GM21737 (cell line): ENCODE data around the gene SDHC.

ENCODE experiments used
- ATAC-seq: cut with Tn5 transposase; IDR thresholded peaks from one replicate; pipeline ENCODE4 v1.9.1; 2021; ENCODE audit warnings: mild to moderate bottlenecking, moderate library complexity; ENCODE audit not compliant: unreplicated experiment

The SDHC gene

DNA sequence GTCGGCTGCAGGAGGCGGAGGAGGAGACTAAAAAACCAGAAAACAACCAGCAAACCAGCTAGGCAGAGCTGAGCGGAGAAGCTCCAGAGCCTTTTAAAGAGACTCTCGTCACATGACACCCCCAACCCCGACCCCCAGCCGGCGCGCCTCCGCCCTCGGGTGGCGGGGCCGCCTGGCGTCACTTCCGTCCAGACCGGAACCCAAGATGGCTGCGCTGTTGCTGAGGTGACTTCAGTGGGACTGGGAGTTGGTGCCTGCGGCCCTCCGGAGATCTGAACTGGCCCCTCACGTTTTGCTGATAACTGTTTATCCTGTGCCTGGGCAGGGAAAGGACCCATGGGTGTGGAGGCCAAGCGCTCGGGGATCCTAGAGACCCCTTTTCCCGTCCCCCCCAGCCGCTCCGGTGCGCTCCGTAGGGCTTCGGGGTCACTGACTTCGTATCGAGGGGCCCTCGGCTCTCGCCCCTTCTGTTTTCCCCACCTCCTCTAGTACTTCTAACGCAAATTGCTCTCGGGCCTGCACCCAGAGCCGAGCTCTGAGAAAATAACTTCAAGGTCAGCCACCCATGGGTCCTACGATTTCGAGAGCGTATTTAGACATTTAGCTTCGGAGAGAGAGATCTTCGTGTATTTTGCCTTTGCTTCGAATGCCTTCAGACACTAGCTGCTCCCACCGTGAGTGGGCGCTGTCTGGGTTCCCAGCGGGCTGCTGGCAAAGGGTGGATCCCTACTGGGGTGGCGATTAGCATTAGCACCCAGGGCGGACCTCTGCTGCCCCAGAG lies at the start of gene SDHC:
Gene SDHC (plus strand): TSS at position 181 of the 781 bp plus-strand sequence. CDS start 25 bp downstream, at position 206.
- ATAC-seq = peak; percentile 92

DNA sequence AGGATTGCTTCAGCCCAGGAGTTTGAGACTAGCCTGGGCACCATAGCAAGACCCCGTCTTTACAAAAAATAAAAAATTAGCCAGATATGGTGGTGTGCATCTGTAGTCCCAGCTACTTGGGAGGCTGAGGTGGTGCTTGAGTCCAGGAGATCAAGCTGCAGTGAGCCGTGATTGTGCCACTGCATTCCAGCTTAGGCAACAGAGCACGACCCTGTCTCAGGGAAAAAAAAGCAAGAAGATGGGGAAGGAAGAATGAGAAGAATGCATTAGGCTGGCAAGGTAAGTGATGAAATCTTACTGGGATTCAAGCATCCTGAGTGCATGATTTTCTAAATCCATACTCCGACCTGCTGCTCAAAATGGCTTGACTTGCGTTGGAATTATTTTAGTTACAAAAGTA lies 48.9 kb upstream of the SDHC start:
- no peak for ATAC-seq

GRCh38 chr1:161266202-161266601 lies 48.0 kb upstream of the SDHC start:
- no peak for ATAC-seq

GRCh38 chr1:161266836-161267235 lies 47.3 kb upstream of the SDHC start:
- ATAC-seq = no peak

DNA sequence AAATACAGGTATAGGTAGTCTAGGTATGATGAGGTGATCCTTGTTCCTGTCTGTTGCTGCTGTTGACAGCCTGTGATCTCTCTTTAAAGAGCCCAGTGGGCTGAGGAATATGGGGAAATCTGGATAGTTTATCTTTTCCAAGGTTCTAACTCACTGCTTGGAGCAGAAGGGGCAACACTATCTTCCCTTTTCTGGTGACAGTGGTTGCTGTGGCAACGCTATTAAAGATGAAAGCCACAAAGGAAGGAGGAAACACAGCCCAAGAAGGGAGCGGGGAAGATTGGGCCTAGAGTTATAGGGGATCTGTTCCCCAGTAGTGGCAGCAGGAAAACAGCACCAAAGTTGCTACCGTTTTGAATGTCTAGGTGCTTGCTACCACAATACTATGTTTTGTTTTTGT lies 46.9 kb upstream of the SDHC start:
- no peak for ATAC-seq

GRCh38 chr1:161273402-161273801 lies 40.8 kb upstream of the SDHC start:
- no peak for ATAC-seq

DNA sequence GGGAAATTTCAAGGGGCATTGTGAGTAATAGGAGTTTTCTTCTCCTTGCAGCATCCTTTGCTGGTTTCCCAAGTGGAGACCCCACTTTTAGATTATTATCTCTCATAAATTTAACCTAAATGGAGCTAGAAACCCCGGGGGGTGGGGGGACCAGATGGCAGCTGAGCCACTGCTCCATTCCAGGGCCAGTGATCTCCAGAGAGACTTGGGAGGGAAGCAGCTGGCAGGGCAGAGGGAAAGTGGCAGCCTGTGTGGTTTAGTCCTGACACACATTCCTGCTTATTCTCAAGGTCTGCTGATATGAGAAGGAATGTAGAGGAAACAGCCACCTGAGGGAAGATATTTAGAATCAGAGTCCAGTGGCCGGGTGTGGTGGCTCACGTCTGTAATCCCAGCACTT lies 39.3 kb upstream of the SDHC start:
- no peak for ATAC-seq

DNA sequence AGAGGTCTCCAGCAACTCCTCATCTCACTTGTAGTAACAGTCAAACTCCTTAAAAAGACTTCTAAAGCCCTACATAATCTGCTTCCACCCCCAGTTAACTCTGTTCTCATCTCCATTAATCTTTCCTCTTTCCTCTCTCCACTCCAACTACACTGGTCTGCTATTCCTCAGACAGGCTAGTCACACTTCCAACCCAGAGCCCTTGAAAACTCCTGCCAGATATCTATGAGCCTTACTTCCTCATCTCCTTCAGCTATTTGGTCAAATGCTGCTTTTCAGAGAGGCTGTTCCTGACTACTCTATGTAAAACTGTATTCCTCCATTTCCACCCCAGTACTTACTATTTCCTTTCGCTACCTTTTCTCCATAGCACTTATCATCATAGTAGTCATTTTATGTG lies 31.2 kb upstream of the SDHC start:
- ATAC-seq = no peak

DNA sequence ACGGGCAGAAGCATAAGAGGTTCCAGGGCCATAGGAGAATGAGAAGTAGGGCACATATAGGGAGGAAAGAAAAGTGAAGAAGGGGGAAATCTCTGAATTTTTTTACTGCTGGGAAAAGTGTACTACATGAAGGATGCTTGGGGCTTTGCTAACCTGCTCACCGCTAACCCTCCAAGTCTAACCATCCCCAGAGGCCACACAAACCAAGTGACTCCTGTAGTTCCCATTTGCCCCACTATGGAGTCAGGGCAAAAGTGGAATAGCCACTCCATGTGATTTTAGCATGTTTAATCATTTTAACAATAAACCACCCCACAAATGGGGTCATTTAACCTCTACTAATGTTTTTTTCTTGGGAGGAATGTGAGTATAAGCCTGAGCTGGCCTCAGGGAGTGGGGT lies 29.1 kb upstream of the SDHC start:
- ATAC-seq = no peak

- no peak for ATAC-seq
These were observed 28.7 kb upstream of the SDHC start for GRCh38 chr1:161285521-161285920.

- ATAC-seq = no peak
These were observed 26.6 kb upstream of the SDHC start for GRCh38 chr1:161287482-161288054.

- no peak for ATAC-seq
These were observed 23.4 kb upstream of the SDHC start for GRCh38 chr1:161290779-161291178.

DNA sequence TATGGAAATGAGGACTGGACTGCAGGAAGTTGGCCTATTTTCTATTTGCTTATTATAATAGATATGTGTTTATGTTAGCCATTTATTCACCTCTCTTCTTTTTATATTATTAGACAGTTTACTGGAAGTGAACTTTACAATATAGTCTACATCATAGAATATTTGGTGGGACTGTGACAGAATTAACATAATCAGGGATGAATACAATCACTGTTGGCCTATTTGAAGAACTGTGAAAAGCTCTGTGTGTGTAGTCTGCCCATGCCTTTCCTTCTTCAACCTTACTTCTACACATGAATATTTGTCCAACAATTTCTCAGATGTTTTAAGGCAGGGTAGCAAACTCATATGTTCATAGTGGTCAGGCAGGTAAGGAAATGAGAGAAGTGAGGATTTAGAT lies 16.8 kb upstream of the SDHC start:
- no peak for ATAC-seq

DNA sequence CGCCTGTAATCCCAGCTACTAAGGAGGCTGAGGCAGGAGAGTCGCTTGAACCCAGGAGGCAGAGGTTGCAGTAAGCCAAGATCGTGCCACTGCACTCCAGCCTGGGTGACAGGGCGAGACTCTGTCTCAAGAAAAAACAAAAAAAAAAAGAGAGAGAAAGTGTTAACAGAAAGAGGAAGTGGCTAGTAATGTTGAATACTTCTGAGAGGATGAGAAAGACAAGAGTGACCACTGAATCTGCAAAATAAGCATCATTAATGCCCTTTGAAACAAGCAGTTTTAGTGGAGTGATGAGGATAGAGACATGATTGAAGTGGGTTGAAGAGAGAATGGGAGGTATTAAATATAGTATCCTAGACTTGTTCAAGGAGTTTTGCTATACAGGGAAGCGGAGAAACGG lies 16.1 kb upstream of the SDHC start:
- ATAC-seq = no peak

GRCh38 chr1:161299347-161299746 lies 14.8 kb upstream of the SDHC start:
- ATAC-seq = no peak

- ATAC-seq = no peak
These were observed 13.7 kb upstream of the SDHC start for GRCh38 chr1:161300478-161300877.

DNA sequence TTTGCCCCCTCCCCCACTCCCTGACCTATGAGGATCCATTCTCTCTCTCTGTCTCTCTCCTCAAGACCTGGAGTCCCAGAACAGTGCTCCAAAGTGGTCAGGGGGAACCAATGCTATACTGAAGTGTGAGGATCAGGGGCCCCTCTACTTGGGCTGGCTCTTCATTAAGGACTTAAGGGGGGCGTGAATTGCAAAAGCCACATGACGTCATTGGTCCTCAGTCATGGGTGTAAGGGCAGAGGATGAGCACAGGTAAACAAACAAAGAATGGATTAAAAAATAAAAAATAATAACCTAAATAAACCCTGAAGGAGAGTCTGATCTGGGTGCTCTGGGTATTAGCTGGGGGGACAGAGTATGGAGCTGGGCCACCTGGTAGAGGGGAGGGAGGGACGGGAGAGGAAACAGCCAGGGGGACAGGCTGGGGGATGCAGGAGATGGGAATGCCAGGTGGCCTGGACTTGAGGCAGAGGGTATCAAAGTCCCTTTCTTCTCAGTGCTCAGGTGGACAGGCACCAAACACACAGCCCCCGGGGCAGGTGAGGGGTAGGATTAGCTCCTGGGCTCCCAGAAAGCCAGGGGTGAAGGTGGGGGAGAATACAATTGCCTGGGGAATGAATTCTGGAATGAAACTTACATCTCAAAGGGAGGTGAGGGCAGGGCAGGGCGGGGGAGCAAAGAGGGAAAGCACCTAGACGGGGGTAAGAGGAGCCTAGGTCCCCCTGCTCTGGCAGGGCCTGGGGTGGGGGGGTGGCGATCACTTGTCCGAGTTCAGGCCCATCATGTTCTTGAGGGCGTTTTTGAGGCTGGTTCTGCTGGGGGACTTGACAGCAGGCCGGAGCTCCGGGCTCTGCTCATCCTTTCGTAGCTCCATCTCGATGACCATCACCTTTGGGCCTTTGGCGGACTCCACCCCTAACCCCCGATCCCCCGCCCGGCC lies 9.0 kb upstream of the SDHC start:
- ATAC-seq = no peak

GRCh38 chr1:161305867-161306519 lies 8.2 kb upstream of the SDHC start:
- ATAC-seq = peak; percentile 73

DNA sequence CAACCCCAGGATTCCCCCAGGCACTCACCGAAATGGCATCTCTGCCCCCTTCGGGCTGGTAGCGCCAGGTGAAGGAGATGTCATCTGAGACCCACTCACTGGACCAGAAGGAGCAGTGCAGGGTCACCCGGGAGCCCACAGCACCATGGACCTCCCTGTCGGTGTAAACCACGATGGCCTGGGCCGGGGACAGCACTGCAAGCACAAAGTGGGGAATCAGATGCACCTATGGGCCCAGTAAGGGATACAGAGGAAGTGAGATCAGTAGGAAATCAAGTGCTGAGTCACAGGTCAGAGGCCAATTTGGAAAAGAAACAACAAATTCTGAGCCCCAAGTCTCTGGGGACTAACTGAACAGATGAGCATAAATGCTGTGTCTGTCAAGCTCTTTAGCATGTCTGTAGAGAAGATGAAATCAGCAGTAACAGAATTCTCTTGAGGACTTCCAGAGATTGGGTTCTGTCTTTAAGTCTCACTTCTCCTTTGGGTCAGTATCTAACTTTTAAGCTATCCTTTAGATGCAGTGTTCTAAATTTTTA lies 6.9 kb upstream of the SDHC start:
- no peak for ATAC-seq

DNA sequence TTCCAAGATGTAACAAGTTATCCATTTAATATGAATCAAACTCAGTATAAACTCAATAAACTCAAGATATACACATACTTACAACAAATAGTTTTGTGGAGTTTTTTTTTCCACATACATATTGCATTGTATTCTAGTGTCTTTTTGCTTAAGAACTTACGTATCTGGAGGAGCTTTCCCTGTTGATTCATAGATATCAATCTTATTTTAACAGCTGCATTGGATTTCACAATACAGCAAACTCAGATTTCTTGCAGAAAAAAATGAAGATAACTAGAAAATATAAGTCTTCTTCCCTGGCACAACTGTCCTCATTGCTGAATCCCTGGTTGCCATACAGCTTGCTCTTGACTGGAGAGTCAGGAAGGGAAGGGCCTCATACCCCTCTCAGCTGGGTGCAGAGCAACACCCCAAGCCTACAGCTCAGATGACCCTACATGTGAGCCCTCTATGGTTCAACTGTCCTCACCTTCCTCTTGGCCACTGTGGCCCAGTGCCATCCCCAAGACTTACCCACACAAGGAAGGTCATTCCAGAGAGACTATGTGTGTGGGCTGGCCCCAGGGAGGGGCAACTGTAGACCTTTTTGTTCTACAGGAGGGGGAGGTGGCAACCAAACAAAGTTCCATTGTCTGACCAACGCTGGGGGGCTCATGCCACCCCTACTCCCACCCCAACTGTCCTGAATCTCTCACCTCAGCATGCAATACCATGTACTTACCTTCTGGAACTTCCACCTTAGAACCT lies 6.1 kb upstream of the SDHC start:
- ATAC-seq = no peak
